CD14-positive monocyte (primary cell): Measurements from ENCODE around the gene ARFIP2. TPM values are rescaled to one million over a fixed set of nuclear protein-coding genes. Genes with fewer than 3 reads are reported as not detected.

Experiments used
- DNase-seq, 3 donors: peaks; one replicate each; pipeline ENCODE4 v3.0.0-alpha.2; 2011 to 2022
- H2AFZ ChIP-seq: 2 replicates; pipeline ENCODE4 v1.6.0; 2012; ENCODE audit warnings: mild to moderate bottlenecking, low read depth, low read length, inconsistent platforms; ENCODE audit not compliant: insufficient read depth, poor library complexity, severe bottlenecking
- H3K27ac ChIP-seq, 2 donors: 1 replicate in 1 of 2; 2 replicates in 1 of 2; pipeline ENCODE4 v1.5.1; 2012 to 2013; ENCODE audit warnings: low read length in 2 of 2, control low read depth in 1 of 2, inconsistent platforms in 1 of 2, low read depth in 1 of 2, mild to moderate bottlenecking in 1 of 2
- H3K27me3 ChIP-seq, 2 donors: one replicate each; pipeline versions ENCODE4 v1.6.0 to v1.6.1; 2011 to 2013; ENCODE audit warnings: low read length in 2 of 2; ENCODE audit not compliant: control insufficient read depth in 2 of 2, insufficient read depth in 2 of 2
- H3K36me3 ChIP-seq, 2 donors: replicated peaks in 1 of 2; 1 replicate in 1 of 2; 2 replicates in 1 of 2; pipeline versions ENCODE4 v1.5.1 to v1.6.1; 2012 to 2013; ENCODE audit warnings: low read length in 2 of 2, control low read depth in 1 of 2, inconsistent platforms in 1 of 2, mild to moderate bottlenecking in 1 of 2; ENCODE audit not compliant: insufficient read depth in 2 of 2, control insufficient read depth in 1 of 2
- H3K4me1 ChIP-seq, 2 donors: 1 replicate in 1 of 2; 2 replicates in 1 of 2; pipeline versions ENCODE4 v1.5.1 to v1.6.1; 2012 to 2013; ENCODE audit warnings: low read length in 2 of 2, control low read depth in 1 of 2, inconsistent platforms in 1 of 2, mild to moderate bottlenecking in 1 of 2, moderate library complexity in 1 of 2; ENCODE audit not compliant: insufficient read depth in 2 of 2, control insufficient read depth in 1 of 2
- H3K4me2 ChIP-seq: replicated peaks from 2 replicates; pipeline ENCODE3; 2012; ENCODE audit warnings: low read length, moderate library complexity, mild to moderate bottlenecking; ENCODE audit not compliant: poor library complexity, severe bottlenecking; ENCODE audit errors: extremely low read depth
- H3K4me3 ChIP-seq, 3 experiments: fragments of 200-600 bp in 1 of 3; sonication (generic) in 1 of 3; replicated peaks in 1 of 3; 1 replicate in 2 of 3; 2 replicates in 1 of 3; pipeline ENCODE4 v1.5.1; 2011 to 2013; ENCODE audit warnings: low read length in 3 of 3, mild to moderate bottlenecking in 3 of 3, control low read depth in 2 of 3, low read depth in 2 of 3, inconsistent platforms in 1 of 3, moderate library complexity in 1 of 3
- H3K79me2 ChIP-seq: 2 replicates; pipeline ENCODE4 v1.6.0; 2012; ENCODE audit warnings: mild to moderate bottlenecking, control low read depth, inconsistent platforms, low read length, moderate library complexity; ENCODE audit not compliant: insufficient read depth
- H3K9ac ChIP-seq: 2 replicates; pipeline ENCODE4 v1.6.0; 2017; ENCODE audit warnings: low read length, mild to moderate bottlenecking; ENCODE audit not compliant: insufficient read depth, poor library complexity, severe bottlenecking
- H3K9me3 ChIP-seq, 2 donors: replicated peaks in 1 of 2; 1 replicate in 1 of 2; 2 replicates in 1 of 2; pipeline versions ENCODE4 v1.5.1 to v1.6.1; 2012 to 2013; ENCODE audit warnings: low read length in 2 of 2, control low read depth in 1 of 2; ENCODE audit not compliant: control insufficient read depth in 1 of 2, insufficient read depth in 1 of 2
- H4K20me1 ChIP-seq: 2 replicates; pipeline ENCODE4 v1.6.0; 2012; ENCODE audit warnings: mild to moderate bottlenecking, low read length, control low read depth, moderate library complexity; ENCODE audit not compliant: insufficient read depth
- H3K27ac Mint-ChIP-seq, 7 donors: one replicate each; pipeline ENCODE4 v1.8.0; 2020; ENCODE audit warnings: mild to moderate bottlenecking in 7 of 7, mixed read lengths in 7 of 7, moderate library complexity in 6 of 7, inconsistent platforms in 2 of 7
- H3K27me3 Mint-ChIP-seq, 3 donors: one replicate each; pipeline ENCODE4 v1.8.0; 2021 to 2022; ENCODE audit warnings: low read depth in 3 of 3, mild to moderate bottlenecking in 3 of 3, mixed read lengths in 3 of 3, moderate library complexity in 3 of 3, inconsistent platforms in 1 of 3
- H3K36me3 Mint-ChIP-seq, 2 donors: one replicate each; pipeline ENCODE4 v1.8.0; 2020; ENCODE audit warnings: mixed read lengths in 2 of 2, inconsistent platforms in 1 of 2, mild to moderate bottlenecking in 1 of 2
- H3K4me1 Mint-ChIP-seq: one replicate; pipeline ENCODE4 v1.8.0; 2020; ENCODE audit warnings: mild to moderate bottlenecking, mixed read lengths
- H3K4me3 Mint-ChIP-seq, 2 donors: one replicate each; pipeline ENCODE4 v1.8.0; 2020; ENCODE audit warnings: mild to moderate bottlenecking in 2 of 2, mixed read lengths in 2 of 2, moderate library complexity in 1 of 2
- H3K9me3 Mint-ChIP-seq, 7 donors: one replicate each; pipeline ENCODE4 v1.8.0; 2020 to 2022; ENCODE audit warnings: mixed read lengths in 7 of 7, mild to moderate bottlenecking in 6 of 7, moderate library complexity in 6 of 7, inconsistent platforms in 2 of 7
- WGBS: methylation state at CpG from one replicate; pipeline ENCODE4 v1.1.5; 2013; ENCODE audit warnings: missing lambda C conversion rate; ENCODE audit not compliant: insufficient coverage; 5-methylcytosine and 5-hydroxymethylcytosine counted together
- intact Hi-C, 2 donors: fragments of 100-400 bp; cut with micrococcal nuclease; formaldehyde crosslinking; loops; one replicate each; pipeline versions ENCODE4 v1.15.0 to v1.15.1; 2023
- polyA plus RNA-seq, 3 donors: library from polyadenylated mRNA; depleted of rRNA in 1 of 3; unstranded in 2 of 3; stranded (reverse) in 1 of 3; fragments of 300-500 nt in 2 of 3; fragments of >200 nt in 1 of 3; fragmentation: Illumina TruSeq in 2 of 3; gene quantifications; 1 replicate in 2 of 3; 2 replicates in 1 of 3; pipeline ENCODE4 v1.2.3, GENCODE V29; 2012 to 2021
- TF ChIP-seq, protein P1 (sequence below): fragments of 200-600 bp; IDR thresholded peaks from one replicate; pipeline ENCODE4 v1.8.0; 2022; ENCODE audit warnings: antibody characterized with exemption, mild to moderate bottlenecking

The ARFIP2 gene
- polyA plus RNA-seq, 3 donors, result 21.6 to 43.8 (median 27.2) TPM

DNA sequence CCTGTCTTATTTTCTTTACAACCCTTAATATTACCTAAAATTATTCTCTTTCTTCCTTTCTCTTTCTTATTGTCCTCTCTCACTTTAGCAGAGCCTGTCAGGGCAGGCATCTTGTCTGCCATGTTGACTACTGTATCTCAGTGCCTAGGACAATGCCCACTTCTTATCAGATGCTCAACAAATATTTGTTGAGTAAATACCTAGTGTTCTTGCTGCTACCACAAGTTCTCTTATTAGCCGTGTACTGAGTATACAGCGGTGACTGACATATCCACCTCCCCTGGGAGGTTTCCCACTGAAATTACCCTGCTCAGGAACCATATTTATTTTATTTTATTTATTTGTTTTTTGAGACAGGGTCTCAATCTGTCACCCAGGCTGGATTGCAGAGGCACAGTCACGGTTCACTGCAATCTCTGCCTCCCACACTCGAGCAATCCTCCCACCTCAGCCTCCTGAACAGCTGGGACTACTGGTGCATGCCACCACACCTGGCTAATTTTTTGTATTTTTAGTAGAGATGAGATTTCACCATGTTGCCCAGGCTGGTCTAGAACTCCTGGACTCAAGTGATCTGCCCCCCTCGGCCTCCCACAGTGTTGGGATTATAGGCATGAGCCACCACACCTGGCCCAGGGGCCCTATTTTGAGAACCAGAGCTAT is 47.0 kb downstream of the ARFIP2 start:
- peaks cover 14 to 20% of the 10 kb centered on the region in 2 donors for H3K4me1 ChIP-seq
- H3K4me3 Mint-ChIP-seq, result no peak overlapping the region
- H3K27ac Mint-ChIP-seq, result no peak overlapping the region
- H3K27me3 Mint-ChIP-seq, result peaks cover 0 to 2% (median 2%) of the 10 kb centered on the region in 3 donors
- no peaks in the 10 kb centered on the region for H3K36me3 Mint-ChIP-seq
- TF ChIP-seq, protein P1, sequence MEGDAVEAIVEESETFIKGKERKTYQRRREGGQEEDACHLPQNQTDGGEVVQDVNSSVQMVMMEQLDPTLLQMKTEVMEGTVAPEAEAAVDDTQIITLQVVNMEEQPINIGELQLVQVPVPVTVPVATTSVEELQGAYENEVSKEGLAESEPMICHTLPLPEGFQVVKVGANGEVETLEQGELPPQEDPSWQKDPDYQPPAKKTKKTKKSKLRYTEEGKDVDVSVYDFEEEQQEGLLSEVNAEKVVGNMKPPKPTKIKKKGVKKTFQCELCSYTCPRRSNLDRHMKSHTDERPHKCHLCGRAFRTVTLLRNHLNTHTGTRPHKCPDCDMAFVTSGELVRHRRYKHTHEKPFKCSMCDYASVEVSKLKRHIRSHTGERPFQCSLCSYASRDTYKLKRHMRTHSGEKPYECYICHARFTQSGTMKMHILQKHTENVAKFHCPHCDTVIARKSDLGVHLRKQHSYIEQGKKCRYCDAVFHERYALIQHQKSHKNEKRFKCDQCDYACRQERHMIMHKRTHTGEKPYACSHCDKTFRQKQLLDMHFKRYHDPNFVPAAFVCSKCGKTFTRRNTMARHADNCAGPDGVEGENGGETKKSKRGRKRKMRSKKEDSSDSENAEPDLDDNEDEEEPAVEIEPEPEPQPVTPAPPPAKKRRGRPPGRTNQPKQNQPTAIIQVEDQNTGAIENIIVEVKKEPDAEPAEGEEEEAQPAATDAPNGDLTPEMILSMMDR, result no peak
- H3K9me3 ChIP-seq, result no peaks in the 10 kb centered on the region
- no peaks in the 10 kb centered on the region for H3K27me3 ChIP-seq
- H3K4me2 ChIP-seq, result no peak overlapping the region
- WGBS, result 86% methylated on average over 1 of the region's 5 CpGs
- H3K36me3 ChIP-seq, result no peaks in the 10 kb centered on the region
- no peak overlapping the region for H2AFZ ChIP-seq
- intact Hi-C loops, result no loop called here
- no peak for DNase-seq
- no peaks in the 10 kb centered on the region for H4K20me1 ChIP-seq
- no peak overlapping the region for H3K9ac ChIP-seq
- H3K27ac ChIP-seq, result no peak overlapping the region
- no peaks in the 10 kb centered on the region for H3K9me3 Mint-ChIP-seq
- no peaks in the 10 kb centered on the region for H3K79me2 ChIP-seq
- H3K4me3 ChIP-seq, result no peak overlapping the region
- peaks cover 2% of the 10 kb centered on the region for H3K4me1 Mint-ChIP-seq

DNA sequence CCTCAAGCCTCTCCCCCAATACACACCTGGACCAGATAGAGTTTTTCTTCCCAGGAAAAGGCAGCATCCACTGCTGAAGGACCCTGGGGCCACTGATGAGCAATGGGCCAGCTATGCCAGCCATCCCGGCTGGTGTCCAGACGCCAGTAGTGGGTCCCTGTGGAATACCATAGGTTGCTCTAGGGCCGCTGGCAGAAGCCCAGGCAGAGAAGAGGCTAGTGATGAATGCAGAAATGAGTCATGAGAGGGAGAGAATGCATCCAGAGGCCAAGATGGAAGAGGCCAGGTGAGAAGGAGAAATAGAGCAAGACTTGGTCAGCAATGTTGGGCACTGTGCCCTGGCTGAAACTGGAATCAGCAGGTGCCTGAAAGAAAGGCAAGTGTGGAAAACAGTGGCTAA is 49.3 kb downstream of the ARFIP2 start:
- no peaks in the 10 kb centered on the region for H3K36me3 Mint-ChIP-seq
- intact Hi-C loops, result no loop called here
- Histone ChIP-seq H2AFZ (no peak overlapping the region), H3K4me2 (no peak overlapping the region), H3K79me2 (no peaks in the 10 kb centered on the region), H3K4me1 (no peaks in the 10 kb centered on the region), H3K9ac (no peak overlapping the region), H3K36me3 (no peaks in the 10 kb centered on the region), H3K27me3 (peaks cover 0 to 2% of the 10 kb centered on the region in 2 donors), H3K27ac (no peak overlapping the region), H4K20me1 (no peaks in the 10 kb centered on the region), H3K9me3 (no peaks in the 10 kb centered on the region), H3K4me3 (no peak overlapping the region)
- no peak overlapping the region for H3K4me3 Mint-ChIP-seq
- 97% methylated on average over 3 of the region's 3 CpGs for WGBS
- H3K27ac Mint-ChIP-seq, result peak overlapping the region in 1 of 7 donors; percentile 32
- peaks cover 0 to 4% (median 2%) of the 10 kb centered on the region in 3 donors for H3K27me3 Mint-ChIP-seq
- no peaks in the 10 kb centered on the region for H3K9me3 Mint-ChIP-seq
- H3K4me1 Mint-ChIP-seq, result peaks cover 2% of the 10 kb centered on the region
- TF ChIP-seq, protein P1, result no peak
- DNase-seq, result no peak
